HG02885 (cell line): ENCODE measurements around the gene RARS2.
"Not testable (repeated sequence)": the region's sequence is repeated elsewhere in the genome, so short reads cannot be mapped to it uniquely, and the experiment has no call there.

Experiments
- ATAC-seq: cut with Tn5 transposase; IDR thresholded peaks from one replicate; pipeline ENCODE4 v1.9.1; 2021; ENCODE audit warnings: mild to moderate bottlenecking; ENCODE audit not compliant: unreplicated experiment, poor library complexity

RARS2 gene

DNA sequence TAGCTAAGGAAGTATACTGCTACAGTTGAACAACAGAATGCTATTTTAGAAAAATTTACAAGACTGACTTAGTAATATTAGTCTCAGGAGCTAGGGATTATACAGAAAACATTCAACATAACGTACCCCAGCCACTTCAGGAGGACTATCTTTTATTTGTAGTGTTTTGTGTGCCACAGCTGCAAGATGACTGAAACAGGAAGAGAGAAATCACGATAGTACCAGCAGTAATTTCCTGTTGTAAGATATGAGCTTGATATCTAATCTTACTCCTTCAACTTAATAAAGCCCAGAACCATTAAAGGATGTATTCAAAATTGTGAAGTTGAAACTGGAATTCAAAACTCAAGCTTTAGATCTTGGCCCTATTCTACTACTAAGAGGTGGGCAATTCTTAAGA, 75.0 kb downstream of the RARS2 start:
- ATAC-seq, result no peak

DNA sequence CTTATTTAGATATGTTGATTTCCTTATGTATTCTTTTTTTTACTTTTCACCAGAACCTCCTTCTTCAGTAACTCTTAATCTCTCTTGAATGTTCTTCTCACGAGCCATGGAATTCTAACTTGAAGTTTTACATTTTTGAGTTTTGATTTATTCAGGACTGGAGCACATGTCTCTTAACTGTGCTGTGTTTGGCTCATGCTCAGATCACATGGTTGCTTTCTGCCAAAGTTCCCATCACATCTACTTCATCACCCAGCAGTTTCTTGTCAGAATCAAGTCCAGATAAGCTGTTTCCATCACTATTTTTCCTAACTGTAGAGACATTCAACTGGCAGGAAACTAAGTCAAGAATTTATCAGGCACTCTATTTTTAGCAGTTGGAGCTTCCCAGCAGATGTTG, 85.3 kb downstream of the RARS2 start:
- no peak for ATAC-seq

DNA sequence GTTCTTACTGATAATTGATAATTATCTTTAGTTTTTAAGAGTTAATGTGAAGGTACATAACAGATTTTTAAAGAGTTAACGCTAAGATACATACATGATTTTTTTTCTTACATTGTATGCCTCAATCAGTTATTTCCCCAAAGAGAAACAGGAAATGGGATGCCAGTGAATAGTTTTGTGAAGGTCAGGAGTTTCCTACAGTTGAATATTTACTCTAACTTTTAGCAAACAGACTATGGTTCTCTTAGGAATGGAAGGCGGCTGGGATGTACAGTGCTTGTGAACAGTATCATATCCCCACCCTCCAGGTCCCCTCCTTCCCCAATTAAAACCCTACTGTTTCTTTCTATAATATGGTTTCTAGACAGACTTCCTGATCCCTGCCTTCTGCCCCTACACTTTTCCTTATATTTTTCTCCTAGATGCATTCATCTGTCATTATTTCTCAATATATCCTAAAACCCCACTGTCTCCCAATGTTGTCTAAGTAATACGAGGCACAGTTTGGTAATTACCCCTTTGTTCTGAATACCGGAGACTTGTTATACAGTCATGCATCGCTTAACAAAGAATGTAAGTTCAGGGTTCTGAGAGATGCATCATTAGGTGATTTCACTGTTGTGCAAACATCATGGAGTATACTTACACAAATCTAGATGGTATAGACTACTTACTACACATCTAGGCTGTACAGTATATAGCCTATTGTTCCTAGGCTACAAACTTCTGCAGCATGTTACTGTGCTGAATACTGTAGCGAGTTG, 87.8 kb downstream of the RARS2 start:
- ATAC-seq, result no peak

DNA sequence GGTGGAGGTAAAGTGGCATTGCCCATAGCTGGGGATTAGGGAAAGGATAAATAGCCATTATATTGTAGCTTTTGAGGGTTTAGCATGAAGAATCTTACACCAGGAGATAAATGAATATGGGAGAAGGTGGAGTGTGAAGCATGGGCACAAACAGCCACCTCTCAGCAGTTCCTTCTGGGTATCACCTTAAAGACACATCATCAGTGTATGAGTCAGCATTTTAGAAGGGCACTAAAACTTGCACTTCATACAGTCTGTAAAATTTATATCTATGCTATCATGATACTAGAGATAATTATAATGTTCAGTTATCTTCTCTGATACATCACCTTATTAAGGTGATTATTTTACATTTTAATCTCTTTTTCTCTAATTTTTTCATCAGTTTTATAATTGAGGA, 91.7 kb downstream of the RARS2 start:
- ATAC-seq, result no peak

DNA sequence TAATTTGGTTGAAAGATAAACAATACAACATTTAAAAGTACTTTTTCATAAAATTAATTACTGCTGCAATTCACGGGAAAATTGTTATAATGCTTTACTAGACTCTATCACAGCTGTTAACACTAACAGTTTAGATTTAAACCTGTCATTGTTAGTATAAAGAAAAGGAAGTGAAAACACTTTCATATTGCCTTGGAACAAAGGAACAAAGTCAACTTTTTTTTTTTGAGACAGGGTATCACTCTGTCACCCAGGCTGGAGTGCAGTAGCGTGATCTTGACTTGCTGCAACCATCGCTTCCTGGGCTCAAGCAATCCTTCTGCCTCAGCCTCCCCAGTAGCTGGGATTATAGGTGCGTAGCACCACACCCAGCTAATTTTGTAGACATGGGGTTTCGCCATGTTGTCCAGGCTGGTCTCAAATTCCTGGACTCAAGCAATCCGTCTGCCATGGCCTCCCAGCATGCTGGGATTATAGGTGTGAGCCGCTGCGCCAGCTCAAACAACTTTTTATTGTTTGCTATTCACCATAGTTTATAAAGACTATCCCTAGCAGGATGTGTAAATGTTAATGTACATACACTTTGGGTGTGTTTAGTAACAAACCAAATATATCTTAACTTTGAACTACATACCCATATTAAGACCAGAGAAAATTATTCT, 94.9 kb downstream of the RARS2 start:
- peak; percentile 94 for ATAC-seq

DNA sequence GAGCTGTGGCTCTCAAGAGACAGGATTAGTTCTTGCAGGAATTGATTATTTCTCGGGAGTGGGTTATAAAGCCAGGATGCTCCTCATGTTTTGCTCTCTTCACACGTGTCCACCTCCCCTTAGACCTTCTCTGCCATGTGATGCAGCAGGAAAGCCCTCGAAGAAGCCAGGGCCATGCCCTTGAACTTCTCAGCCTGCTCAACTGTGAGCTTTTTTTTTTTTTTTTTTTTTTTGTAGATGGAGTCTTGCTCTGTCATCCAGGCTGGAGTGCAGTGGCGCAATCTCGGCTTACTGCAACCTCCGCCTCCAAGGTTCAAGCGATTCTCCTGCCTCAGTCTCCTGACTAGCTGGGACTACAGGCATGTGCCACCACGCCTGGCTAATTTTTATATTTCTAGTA, 100.5 kb downstream of the RARS2 start:
- ATAC-seq, result not testable (repeated sequence)

DNA sequence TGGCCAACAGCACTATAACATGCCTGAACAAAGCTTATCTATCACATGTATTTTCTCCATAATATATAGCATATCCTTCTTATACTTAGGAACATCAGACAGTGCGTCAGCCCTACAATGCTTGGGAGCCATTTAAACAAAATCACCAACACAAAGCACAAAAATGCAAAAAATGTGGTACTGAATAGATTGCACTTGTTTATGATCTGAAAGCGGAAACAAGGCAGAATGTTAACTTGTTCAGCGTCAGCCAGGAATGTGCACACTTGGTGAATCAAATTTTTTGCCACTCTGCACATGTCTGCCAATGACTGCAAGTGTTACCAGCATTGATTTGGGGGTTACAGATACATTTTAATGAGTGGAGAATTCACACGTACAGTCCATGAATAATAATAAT, 102.2 kb downstream of the RARS2 start:
- no peak for ATAC-seq

DNA sequence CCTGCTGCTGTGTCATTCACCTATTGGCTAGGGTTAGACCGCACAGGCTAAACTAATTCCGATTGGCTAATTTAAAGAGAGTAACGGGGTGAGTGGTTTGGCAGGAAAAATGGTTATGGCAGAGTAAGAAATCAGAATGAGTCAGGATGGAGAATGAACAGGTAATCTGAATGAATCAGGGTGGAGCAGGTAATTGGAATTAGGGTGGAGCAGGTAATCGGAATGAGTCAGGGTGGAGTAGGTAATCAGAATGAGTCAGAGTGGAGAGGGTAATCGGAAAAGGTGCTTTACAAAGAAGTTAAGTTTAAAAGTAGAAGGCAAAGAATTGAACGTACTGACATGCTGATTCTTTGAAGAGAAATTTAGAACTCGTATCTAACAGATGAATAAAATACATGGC, 105.3 kb downstream of the RARS2 start:
- no peak for ATAC-seq

DNA sequence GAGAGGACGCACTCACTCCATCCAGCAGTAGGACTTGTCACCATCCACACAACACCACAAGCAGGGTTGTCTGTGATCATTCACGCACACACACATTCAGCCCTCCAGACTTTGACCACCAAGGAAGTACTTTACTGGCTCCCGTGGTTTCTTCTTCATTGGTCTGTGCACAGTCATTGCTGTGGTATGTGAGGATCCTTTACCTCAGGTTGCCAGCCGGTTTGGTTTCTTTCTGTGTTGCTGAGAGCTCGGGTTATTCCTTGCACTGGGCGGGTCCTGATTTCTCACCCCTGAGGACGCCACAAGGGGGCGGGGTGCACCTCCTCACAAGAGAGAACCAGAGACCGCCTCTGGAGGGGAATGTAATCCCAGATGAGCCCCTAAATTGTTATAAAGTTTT, 105.9 kb downstream of the RARS2 start:
- ATAC-seq, result no peak

DNA sequence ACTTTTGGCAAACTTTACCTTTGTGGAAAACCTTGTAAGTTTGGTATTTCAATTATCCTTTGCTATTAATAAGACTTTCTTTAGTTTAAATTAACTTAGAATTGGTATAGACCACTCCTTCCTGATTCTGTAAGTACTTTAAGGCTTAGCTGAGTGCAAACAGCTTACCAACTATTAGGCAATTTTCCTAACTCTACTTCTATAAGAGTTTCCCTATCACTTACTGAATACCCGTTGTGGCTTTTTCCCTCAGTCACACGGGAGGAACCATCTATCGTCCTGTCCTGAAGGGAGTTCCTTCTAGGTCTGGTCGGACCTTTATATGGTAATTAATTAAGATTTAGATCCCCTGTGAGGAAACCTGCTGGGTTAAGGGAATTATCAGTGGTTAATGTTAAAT, 107.4 kb downstream of the RARS2 start:
- ATAC-seq, result no peak

DNA sequence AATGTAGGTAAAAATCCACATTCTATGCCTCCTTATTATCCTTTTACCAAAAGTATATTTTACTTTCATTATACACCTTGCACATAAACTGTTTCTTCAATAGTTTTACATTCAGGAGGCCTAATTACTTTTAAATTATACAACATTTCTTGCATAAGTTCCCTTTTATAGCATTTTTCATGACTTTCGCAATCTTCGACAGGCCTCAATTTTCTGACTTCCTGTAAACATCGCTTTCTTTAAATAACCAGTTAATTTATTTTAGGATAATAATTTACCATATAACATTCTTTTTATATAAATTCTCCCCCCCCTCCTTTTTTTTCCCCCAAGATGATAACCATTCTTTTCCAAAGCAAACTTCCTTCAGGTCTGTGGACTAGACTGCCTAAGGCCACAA, 107.9 kb downstream of the RARS2 start:
- no peak for ATAC-seq

DNA sequence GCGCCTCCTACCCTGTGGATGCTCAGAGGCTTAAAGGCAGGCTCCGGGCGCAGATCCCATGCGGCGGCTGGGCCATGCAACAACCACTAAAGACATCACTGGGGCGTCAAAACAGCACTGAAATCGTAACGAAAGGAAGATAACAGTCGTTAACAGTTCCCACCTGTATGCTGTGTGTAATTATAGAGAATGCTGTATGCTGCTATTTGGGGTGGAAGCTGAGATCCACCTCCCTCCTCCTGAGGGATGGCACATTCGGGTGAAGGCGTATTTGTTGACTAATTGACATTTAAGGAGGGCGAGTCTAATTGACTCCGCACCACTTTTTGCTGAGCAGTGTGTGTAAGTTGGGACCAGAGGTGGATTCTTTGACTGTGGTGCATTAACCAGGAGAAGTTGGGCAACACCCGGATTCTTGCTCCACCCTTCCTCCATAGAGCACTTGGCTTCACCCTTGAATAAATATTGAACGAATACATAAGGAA, 116.3 kb downstream of the RARS2 start:
- peak; percentile 72 for ATAC-seq

DNA sequence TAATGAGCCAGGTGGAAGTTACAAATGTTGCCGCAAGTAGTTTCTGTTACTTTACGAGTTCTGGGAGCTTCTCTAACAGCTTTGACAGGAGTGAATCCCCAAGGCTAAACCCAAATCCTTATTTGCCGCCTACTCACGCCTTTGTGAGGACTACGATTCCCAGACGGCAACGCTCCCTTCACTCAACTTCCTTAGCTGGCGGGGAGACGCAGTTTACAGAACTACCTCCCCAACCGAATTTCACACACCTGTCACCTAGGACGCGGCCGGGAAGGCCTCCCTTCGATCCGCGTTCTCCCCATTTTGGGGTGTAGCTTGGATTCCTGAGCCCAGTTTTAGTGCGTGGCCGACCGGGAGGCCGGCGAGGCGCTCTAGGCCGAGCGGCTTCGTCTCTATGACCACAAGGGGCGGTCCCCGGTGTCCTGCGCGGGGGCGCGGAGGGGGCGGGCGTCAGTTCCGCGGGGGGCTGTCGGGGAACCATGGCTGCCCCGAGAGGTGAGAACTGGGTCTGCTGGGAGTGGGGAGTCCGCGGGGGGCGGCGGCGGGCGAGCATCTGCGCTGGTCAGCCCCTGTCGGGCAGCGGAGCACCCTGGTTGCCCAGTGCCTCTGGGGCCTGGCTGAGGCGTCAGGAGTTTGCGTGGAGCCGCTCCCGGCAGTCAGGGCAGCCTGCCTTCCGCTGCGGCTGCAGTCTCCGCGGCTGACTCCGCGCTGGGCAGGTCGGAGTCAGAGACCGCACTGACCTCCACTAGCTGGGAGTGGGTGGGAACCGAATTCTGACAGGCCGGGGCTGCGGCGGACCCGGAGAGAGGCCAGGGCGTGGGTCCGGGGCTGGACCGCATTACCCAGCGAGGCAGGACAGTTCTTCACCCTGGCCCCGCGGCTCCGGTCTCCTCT, 117.0 kb downstream of the RARS2 start, which contains the start of gene SLC35A1:
Gene SLC35A1 (plus strand): TSS at position 450 of the 894 bp plus-strand sequence. CDS start 30 bp downstream, at position 480.
- peak; percentile 96 for ATAC-seq

DNA sequence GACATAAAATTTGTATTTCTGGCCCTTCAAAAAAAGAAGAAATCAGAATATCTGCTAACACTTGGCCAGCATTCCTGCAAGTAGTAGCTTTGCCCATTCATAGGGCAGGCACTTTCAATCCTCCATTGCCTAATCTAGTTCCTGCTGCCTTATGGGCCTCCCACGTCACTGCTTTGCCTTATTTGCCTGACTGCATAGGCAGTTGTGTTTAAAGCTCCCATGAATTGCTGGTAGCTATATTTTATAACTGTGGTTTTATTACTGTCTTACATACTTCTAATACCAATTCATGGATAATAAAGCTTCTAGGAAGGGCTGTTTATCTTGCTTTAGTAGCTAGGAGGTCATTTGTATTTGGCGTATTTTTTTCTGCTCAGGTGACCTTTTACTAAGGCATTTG, 124.7 kb downstream of the RARS2 start:
- no peak for ATAC-seq
